SH-SY5Y (cell line): ENCODE data around the gene TCP1.

ENCODE experiments used
- GATA2 ChIP-seq: IDR thresholded peaks from 2 replicates; pipeline ENCODE4 v1.6.1; 2011; ENCODE audit warnings: mild to moderate bottlenecking, low read depth, low read length
- GATA3 ChIP-seq: IDR thresholded peaks from 2 replicates; pipeline ENCODE4 v1.6.1; 2011; ENCODE audit warnings: low read depth, mild to moderate bottlenecking, low read length, moderate library complexity

GRCh38 chr6:159830501-159831372, 41.3 kb upstream of the TCP1 start:
- TF ChIP-seq GATA2 (no peak), GATA3 (no peak)
